Measurements from ENCODE around the gene CD300LD.

DNA sequence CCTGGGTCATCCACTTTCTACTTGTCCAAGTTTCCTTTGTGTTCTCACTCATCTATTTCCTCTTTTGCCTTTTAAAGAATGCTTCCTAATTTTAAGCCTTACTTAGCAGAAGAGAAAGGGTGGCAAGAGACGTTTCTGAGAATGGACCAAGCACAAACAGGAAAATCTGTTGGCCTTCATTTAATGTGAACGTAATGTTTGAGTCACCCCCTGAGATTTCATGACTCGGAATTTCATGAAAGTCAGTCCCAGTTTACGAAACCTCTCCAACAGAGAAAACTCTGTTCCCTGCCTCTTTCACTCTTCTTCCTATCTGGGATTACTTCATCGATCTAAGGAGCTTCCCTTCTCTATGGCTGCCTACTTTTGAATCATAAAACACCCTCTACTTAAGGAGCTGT lies 31.6 kb upstream of the CD300LD start, which contains the start of gene CD300E:
- TF ChIP-seq, protein P1, sequence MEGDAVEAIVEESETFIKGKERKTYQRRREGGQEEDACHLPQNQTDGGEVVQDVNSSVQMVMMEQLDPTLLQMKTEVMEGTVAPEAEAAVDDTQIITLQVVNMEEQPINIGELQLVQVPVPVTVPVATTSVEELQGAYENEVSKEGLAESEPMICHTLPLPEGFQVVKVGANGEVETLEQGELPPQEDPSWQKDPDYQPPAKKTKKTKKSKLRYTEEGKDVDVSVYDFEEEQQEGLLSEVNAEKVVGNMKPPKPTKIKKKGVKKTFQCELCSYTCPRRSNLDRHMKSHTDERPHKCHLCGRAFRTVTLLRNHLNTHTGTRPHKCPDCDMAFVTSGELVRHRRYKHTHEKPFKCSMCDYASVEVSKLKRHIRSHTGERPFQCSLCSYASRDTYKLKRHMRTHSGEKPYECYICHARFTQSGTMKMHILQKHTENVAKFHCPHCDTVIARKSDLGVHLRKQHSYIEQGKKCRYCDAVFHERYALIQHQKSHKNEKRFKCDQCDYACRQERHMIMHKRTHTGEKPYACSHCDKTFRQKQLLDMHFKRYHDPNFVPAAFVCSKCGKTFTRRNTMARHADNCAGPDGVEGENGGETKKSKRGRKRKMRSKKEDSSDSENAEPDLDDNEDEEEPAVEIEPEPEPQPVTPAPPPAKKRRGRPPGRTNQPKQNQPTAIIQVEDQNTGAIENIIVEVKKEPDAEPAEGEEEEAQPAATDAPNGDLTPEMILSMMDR (IDR thresholded peaks at IDR 0.05), result no peak
- TF ChIP-seq, protein P2, sequence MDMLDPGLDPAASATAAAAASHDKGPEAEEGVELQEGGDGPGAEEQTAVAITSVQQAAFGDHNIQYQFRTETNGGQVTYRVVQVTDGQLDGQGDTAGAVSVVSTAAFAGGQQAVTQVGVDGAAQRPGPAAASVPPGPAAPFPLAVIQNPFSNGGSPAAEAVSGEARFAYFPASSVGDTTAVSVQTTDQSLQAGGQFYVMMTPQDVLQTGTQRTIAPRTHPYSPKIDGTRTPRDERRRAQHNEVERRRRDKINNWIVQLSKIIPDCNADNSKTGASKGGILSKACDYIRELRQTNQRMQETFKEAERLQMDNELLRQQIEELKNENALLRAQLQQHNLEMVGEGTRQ (IDR thresholded peaks at IDR 0.05; ENCODE audit: borderline replicate concordance, low read depth, low read length), result no peak
- no peak for TF ChIP-seq POLR2AphosphoS5 (IDR thresholded peaks at IDR 0.05; ENCODE audit: low read depth, low read length)
- no peak for TF ChIP-seq MXI1 (IDR thresholded peaks at IDR 0.05; ENCODE audit: low read depth, low read length)
- TF ChIP-seq, protein P3, sequence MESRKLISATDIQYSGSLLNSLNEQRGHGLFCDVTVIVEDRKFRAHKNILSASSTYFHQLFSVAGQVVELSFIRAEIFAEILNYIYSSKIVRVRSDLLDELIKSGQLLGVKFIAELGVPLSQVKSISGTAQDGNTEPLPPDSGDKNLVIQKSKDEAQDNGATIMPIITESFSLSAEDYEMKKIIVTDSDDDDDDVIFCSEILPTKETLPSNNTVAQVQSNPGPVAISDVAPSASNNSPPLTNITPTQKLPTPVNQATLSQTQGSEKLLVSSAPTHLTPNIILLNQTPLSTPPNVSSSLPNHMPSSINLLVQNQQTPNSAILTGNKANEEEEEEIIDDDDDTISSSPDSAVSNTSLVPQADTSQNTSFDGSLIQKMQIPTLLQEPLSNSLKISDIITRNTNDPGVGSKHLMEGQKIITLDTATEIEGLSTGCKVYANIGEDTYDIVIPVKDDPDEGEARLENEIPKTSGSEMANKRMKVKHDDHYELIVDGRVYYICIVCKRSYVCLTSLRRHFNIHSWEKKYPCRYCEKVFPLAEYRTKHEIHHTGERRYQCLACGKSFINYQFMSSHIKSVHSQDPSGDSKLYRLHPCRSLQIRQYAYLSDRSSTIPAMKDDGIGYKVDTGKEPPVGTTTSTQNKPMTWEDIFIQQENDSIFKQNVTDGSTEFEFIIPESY (IDR thresholded peaks at IDR 0.05; ENCODE audit: borderline replicate concordance, low read depth), result no peak
- TF ChIP-seq, protein P4, sequence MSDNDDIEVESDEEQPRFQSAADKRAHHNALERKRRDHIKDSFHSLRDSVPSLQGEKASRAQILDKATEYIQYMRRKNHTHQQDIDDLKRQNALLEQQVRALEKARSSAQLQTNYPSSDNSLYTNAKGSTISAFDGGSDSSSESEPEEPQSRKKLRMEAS (IDR thresholded peaks at IDR 0.05; ENCODE audit: low read depth), result no peak
- TF ChIP-seq GABPA (IDR thresholded peaks at IDR 0.05; ENCODE audit: low read depth), result no peak
- no peak for TF ChIP-seq EP300 (IDR thresholded peaks at IDR 0.05; ENCODE audit: borderline replicate concordance in 1 of 2, low read depth in 1 of 2, low read length in 1 of 2)
- TF ChIP-seq FOSL2 (IDR thresholded peaks at IDR 0.05; ENCODE audit: borderline replicate concordance, low read depth), result no peak
- no peak for TF ChIP-seq RCOR1 (IDR thresholded peaks at IDR 0.05; ENCODE audit: low read length)
- no peak for TF ChIP-seq CHD2 (IDR thresholded peaks at IDR 0.05; ENCODE audit: low read length, partially characterized antibody)
